Heart left ventricle (tissue), 13 donors: ENCODE measurements around the gene KCNJ12.
"Not testable (repeated sequence)": the region's sequence is repeated elsewhere in the genome, so short reads cannot be mapped to it uniquely, and the experiment has no call there.

Source experiments
- CTCF ChIP-seq, 12 donors: fragments of 200-600 bp; sonication (generic) in 4 of 12; IDR thresholded peaks; one replicate each; pipeline versions ENCODE4 v1.5.0 to v1.8.0; 2018 to 2022; ENCODE audit warnings: antibody characterized with exemption in 12 of 12, mild to moderate bottlenecking in 5 of 12
- POLR2A ChIP-seq, 2 donors: fragments of 450-650 bp; IDR thresholded peaks; one replicate each; pipeline ENCODE4 v1.6.1; 2017; ENCODE audit warnings: antibody characterized with exemption in 2 of 2, mild to moderate bottlenecking in 2 of 2, moderate library complexity in 2 of 2
- donor health status: ischemic (EF 13 %, LVEDD 7.1; RV severe dilation, severe dysfunction).
- donor health status: DM: no; HTN: yes; CAD: no.
- donor health status: DM: no; HTN: no; CAD: no.
- donor health status: ischemic (EF 25% LVEDD 6.9; RV normal size, moderate dysfunction).
- donor health status: ischemic (EF 25% LVEDD 5.7; RV mildly dilated, moderate dysfunction).
- donor health status: ischemic (EF 35%, LVEDD 5.7; RV mildly dilated, moderate dysfunction).
- donor health status: nonischemic (EF 11% LVEDD 7.7; RV severe dilation, severe dysfunction).
- donor health status: DM: yes; HTN: yes; CAD: no.
- donor health status: PGD.
- donor health status: ischemic (EF 29% LVEDD 5.4; RV normal size, mild dysfunction).
- donor health status: nonischemic (EF 23%, LVEDD 6.1; RV moderate dilation, normal function).

GRCh38 chr17:21340407-21340806 lies 35.8 kb upstream of the KCNJ12 start:
- not testable (repeated sequence) for TF ChIP-seq CTCF, POLR2A (IDR thresholded peaks at IDR 0.05)
